ENCODE data around the gene CCT8L2. TPM values are rescaled to one million over a fixed set of nuclear protein-coding genes. Genes with fewer than 3 reads are reported as not detected.
"Not testable (repeated sequence)": the region's sequence is repeated elsewhere in the genome, so short reads cannot be mapped to it uniquely, and the experiment has no call there.

The CCT8L2 gene
- total and polyA plus RNA-seq, 4 donors = not detected

DNA sequence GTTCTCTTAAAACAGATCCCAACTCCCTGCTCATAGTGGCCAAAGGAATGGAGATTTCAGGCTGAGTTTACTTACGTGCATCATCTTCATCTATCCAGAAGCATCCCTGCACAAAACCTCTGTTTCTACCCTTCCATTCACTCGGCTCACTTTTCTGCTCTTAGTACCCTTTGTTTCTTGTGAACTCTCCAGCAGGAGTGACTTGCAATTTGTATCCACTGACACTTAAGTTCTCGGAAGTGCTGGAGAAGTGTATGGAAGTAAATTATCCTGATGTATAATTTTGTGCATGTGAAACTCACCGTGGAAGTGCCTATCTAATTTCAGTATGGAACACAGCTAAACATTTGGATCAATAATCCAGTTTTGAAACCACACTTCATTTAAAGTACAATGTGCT lies 7.0 kb upstream of the CCT8L2 start:
- not testable (repeated sequence) for H3K4me3 ChIP-seq (ENCODE audit: low read depth in 1 of 3, low read length in 3 of 3); H3K9me3 ChIP-seq (ENCODE audit: control insufficient read depth in 4 of 4, low read length in 3 of 4); H3K27me3 ChIP-seq (ENCODE audit: control insufficient read depth in 4 of 4, insufficient read depth in 4 of 4, low read length in 3 of 4); H3K36me3 ChIP-seq (ENCODE audit: control insufficient read depth in 4 of 4, insufficient read depth in 3 of 4, low read depth in 1 of 4, low read length in 3 of 4); H3K9ac ChIP-seq (ENCODE audit: low read depth in 1 of 2, low read length in 2 of 2); H3K27ac ChIP-seq (ENCODE audit: low read depth in 1 of 2, low read length in 2 of 2); DNase-seq (ENCODE audit: low spot score); H3K4me1 ChIP-seq (ENCODE audit: control insufficient read depth in 4 of 4, insufficient read depth in 4 of 4, low read length in 3 of 4)
- WGBS = 39% methylated on average over 4 of the region's 4 CpGs

DNA sequence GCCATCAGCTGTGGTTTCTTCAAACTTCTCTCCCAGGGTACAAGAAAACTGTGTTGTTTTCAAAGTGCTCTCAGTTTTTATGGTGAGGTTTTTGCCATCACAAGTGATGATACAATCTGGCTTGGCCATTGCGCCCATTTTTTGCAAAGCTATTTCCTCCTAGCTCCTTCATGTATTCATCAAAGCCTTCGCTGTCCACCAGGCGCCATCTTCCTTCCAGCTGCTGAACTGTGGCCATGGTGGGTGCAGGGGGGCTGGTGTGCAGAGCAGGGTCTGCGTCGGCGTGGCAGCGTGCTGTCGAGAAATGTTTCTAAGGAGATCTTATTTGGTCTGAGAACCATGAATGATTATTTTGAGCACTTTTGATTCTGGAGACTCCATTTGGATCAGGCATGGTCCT lies 2.6 kb upstream of the CCT8L2 start:
- H3K9ac ChIP-seq (ENCODE audit: low read depth in 1 of 2, low read length in 2 of 2); H3K27me3 ChIP-seq (ENCODE audit: control insufficient read depth in 4 of 4, insufficient read depth in 4 of 4, low read length in 3 of 4); H3K4me3 ChIP-seq (ENCODE audit: low read depth in 1 of 3, low read length in 3 of 3); H3K27ac ChIP-seq (ENCODE audit: low read depth in 1 of 2, low read length in 2 of 2); H3K4me1 ChIP-seq (ENCODE audit: control insufficient read depth in 4 of 4, insufficient read depth in 4 of 4, low read length in 3 of 4); H3K36me3 ChIP-seq (ENCODE audit: control insufficient read depth in 4 of 4, insufficient read depth in 3 of 4, low read depth in 1 of 4, low read length in 3 of 4); DNase-seq (ENCODE audit: low spot score); H3K9me3 ChIP-seq (ENCODE audit: control insufficient read depth in 4 of 4, low read length in 3 of 4): not testable (repeated sequence)
- 77% methylated on average over 8 of the region's 8 CpGs for WGBS

DNA sequence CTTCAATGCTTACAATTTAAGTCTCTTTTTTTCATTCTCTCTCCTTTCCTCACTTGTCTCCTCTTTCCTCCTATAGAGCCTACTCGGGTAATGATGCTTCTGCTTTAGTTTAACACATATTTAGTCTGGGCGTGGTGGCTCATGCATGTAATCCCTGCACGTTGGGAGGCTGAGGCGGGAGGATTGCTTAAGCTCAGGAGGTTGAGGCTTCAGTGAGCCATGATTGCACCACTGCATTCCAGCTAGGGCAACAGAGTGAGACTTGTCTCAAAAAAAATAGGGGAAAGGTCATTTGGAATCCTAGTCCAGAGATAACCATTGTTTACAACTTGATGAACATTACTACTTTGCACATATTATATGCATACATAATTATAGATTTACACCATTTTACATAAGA lies 1.4 kb upstream of the CCT8L2 start:
- no peak for TF ChIP-seq TAF1 (conservative IDR thresholded peaks at IDR 0.05)
- no peak for TF ChIP-seq FOXA2 (IDR thresholded peaks at IDR 0.05)
- no peak for TF ChIP-seq RXRA (IDR thresholded peaks at IDR 0.05)
- no peak for TF ChIP-seq HNF4A (conservative IDR thresholded peaks at IDR 0.05)
- TF ChIP-seq GABPA (IDR thresholded peaks at IDR 0.05 in 1 of 2, conservative IDR thresholded peaks at IDR 0.05 in 1 of 2) = no peak
- TF ChIP-seq CTCF (IDR thresholded peaks at IDR 0.05; ENCODE audit: low read depth, low read length, missing input control) = no peak
- TF ChIP-seq RAD21 (IDR thresholded peaks at IDR 0.05) = no peak
- TF ChIP-seq HNF4G (IDR thresholded peaks at IDR 0.05) = no peak
- TF ChIP-seq, protein P1, sequence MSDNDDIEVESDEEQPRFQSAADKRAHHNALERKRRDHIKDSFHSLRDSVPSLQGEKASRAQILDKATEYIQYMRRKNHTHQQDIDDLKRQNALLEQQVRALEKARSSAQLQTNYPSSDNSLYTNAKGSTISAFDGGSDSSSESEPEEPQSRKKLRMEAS (IDR thresholded peaks at IDR 0.05) = no peak
- no peak for TF ChIP-seq NR2F2 (IDR thresholded peaks at IDR 0.05)
- TF ChIP-seq YY1 (IDR thresholded peaks at IDR 0.05) = no peak
- no peak for TF ChIP-seq REST (IDR thresholded peaks at IDR 0.05)
- TF ChIP-seq EGR1 (IDR thresholded peaks at IDR 0.05; ENCODE audit: low read depth in 2 of 2) = no peak
- no peak for TF ChIP-seq SP1 (IDR thresholded peaks at IDR 0.05)
- TF ChIP-seq JUND (IDR thresholded peaks at IDR 0.05) = no peak
- WGBS = 77% methylated on average over 4 of the region's 4 CpGs
- no peak for DNase-seq (ENCODE audit: low spot score)
- no peak overlapping the region for H3K9ac ChIP-seq (ENCODE audit: low read depth in 1 of 2, low read length in 2 of 2)
- H3K27ac ChIP-seq (ENCODE audit: low read depth in 1 of 2, low read length in 2 of 2) = no peak overlapping the region
- no peaks in the 10 kb centered on the region for H3K36me3 ChIP-seq (ENCODE audit: control insufficient read depth in 4 of 4, insufficient read depth in 3 of 4, low read depth in 1 of 4, low read length in 3 of 4)
- no peaks in the 10 kb centered on the region for H3K9me3 ChIP-seq (ENCODE audit: control insufficient read depth in 4 of 4, low read length in 3 of 4)
- H3K27me3 ChIP-seq (ENCODE audit: control insufficient read depth in 4 of 4, insufficient read depth in 4 of 4, low read length in 3 of 4) = no peaks in the 10 kb centered on the region
- H3K4me3 ChIP-seq (ENCODE audit: low read depth in 1 of 3, low read length in 3 of 3) = no peak overlapping the region
- H3K4me1 ChIP-seq (ENCODE audit: control insufficient read depth in 4 of 4, insufficient read depth in 4 of 4, low read length in 3 of 4) = no peaks in the 10 kb centered on the region

DNA sequence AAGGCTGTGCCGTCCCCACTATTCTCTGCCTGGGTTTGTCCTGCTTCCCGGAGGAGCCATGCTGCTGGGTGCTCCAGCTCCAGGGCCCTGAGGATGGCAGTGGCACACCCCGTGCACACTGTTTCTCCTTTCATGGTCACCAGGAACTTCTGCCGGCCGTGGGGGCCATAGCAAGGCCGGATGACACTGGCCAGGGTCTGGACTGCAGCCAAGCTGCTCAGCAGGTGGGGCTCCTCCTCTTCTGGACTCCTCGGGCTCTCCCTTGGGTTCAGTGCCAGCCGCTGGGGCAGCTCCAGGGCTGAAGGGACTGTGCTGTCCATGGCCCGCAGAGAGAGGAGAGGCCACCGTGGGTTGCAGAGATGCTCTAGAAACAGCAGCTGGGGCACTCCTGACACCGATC lies 379 bp downstream of the CCT8L2 start:
- not testable (repeated sequence) for H3K4me3 ChIP-seq (ENCODE audit: low read depth in 1 of 3, low read length in 3 of 3); DNase-seq (ENCODE audit: low spot score); H3K36me3 ChIP-seq (ENCODE audit: control insufficient read depth in 4 of 4, insufficient read depth in 3 of 4, low read depth in 1 of 4, low read length in 3 of 4); H3K4me1 ChIP-seq (ENCODE audit: control insufficient read depth in 4 of 4, insufficient read depth in 4 of 4, low read length in 3 of 4); H3K9me3 ChIP-seq (ENCODE audit: control insufficient read depth in 4 of 4, low read length in 3 of 4); H3K27ac ChIP-seq (ENCODE audit: low read depth in 1 of 2, low read length in 2 of 2); H3K9ac ChIP-seq (ENCODE audit: low read depth in 1 of 2, low read length in 2 of 2); H3K27me3 ChIP-seq (ENCODE audit: control insufficient read depth in 4 of 4, insufficient read depth in 4 of 4, low read length in 3 of 4)
- 81% methylated on average over 11 of the region's 11 CpGs for WGBS

GRCh38 chr22:16591136-16591535 lies 1.5 kb downstream of the CCT8L2 start:
- WGBS = 82% methylated on average over 4 of the region's 4 CpGs
- not testable (repeated sequence) for H3K9ac ChIP-seq (ENCODE audit: low read depth in 1 of 2, low read length in 2 of 2); H3K27me3 ChIP-seq (ENCODE audit: control insufficient read depth in 4 of 4, insufficient read depth in 4 of 4, low read length in 3 of 4); H3K9me3 ChIP-seq (ENCODE audit: control insufficient read depth in 4 of 4, low read length in 3 of 4); H3K27ac ChIP-seq (ENCODE audit: low read depth in 1 of 2, low read length in 2 of 2); H3K36me3 ChIP-seq (ENCODE audit: control insufficient read depth in 4 of 4, insufficient read depth in 3 of 4, low read depth in 1 of 4, low read length in 3 of 4); H3K4me3 ChIP-seq (ENCODE audit: low read depth in 1 of 3, low read length in 3 of 3); H3K4me1 ChIP-seq (ENCODE audit: control insufficient read depth in 4 of 4, insufficient read depth in 4 of 4, low read length in 3 of 4); DNase-seq (ENCODE audit: low spot score)

Measured in liver (tissue), 9 donors.